Psoas muscle (tissue), 8 donors: Measurements from ENCODE around the gene P4HB. TPM values are rescaled to one million over a fixed set of nuclear protein-coding genes. Genes with fewer than 3 reads are reported as not detected.

Experiments used
- ATAC-seq, 4 donors: fragments of 200-7000 bp; cut with Tn5 transposase; one replicate each; pipeline ENCODE4 v1.9.1; 2020; ENCODE audit warnings: moderate library complexity in 3 of 4, mild to moderate bottlenecking in 2 of 4
- DNase-seq, 2 donors: peaks; one replicate each; pipeline ENCODE4 v3.0.0-alpha.2; 2020
- H3K27ac ChIP-seq: fragments of 200-600 bp; one replicate; pipeline ENCODE4 v1.8.0; 2022
- H3K27me3 ChIP-seq, 3 donors: fragments of 200-600 bp in 1 of 3; one replicate each; pipeline versions ENCODE4 v1.6.1 to v1.8.0; 2013 to 2022; ENCODE audit warnings: low read length in 2 of 3, mild to moderate bottlenecking in 2 of 3, moderate library complexity in 1 of 3; ENCODE audit not compliant: insufficient read depth in 3 of 3
- H3K36me3 ChIP-seq, 2 donors: fragments of 200-600 bp in 1 of 2; one replicate each; pipeline versions ENCODE4 v1.6.1 to v1.8.0; 2013 to 2022; ENCODE audit warnings: low read depth in 1 of 2, mild to moderate bottlenecking in 1 of 2, moderate library complexity in 1 of 2; ENCODE audit not compliant: insufficient read depth in 1 of 2
- H3K4me1 ChIP-seq: fragments of 200-600 bp; one replicate; pipeline ENCODE4 v1.8.0; 2022
- H3K4me3 ChIP-seq: fragments of 200-600 bp; one replicate; pipeline ENCODE4 v1.8.0; 2022; ENCODE audit warnings: mild to moderate bottlenecking
- H3K9me3 ChIP-seq: fragments of 200-600 bp; one replicate; pipeline ENCODE4 v1.8.0; 2022
- WGBS, 3 donors: extraction: QIAGEN DNeasy Blood & Tissue Kit; methylation state at CpG; one replicate each; pipeline versions ENCODE4 v1.1.6 to v1.1.7; 2013; 5-methylcytosine and 5-hydroxymethylcytosine counted together
- intact Hi-C, 2 donors: fragments of 100-400 bp; cut with DNase I; formaldehyde crosslinking; loops; one replicate each; pipeline versions ENCODE4 v1.11.0 to v1.14.2; 2022
- polyA plus RNA-seq, 3 donors: library from polyadenylated mRNA; stranded (reverse); fragments of 200-250 nt; gene quantifications; one replicate each; pipeline ENCODE4 v1.2.3, GENCODE V29; 2013
- total RNA-seq, 4 donors: library from RNA; stranded (reverse); fragmentation: NEBNext Ultra II Directional in 2 of 4; extraction: Animal tissue kit (Norgen Biotek cat#: 25700) in 2 of 4; gene quantifications; one replicate each; pipeline versions ENCODE4 v1.2.1 to v1.2.4, GENCODE V29; 2021 to 2023
- TF ChIP-seq, protein P1 (sequence below): fragments of 200-600 bp; IDR thresholded peaks from one replicate; pipeline ENCODE4 v1.8.0; 2022; ENCODE audit warnings: antibody characterized with exemption
- donor health status: healthy with polysubstance abuse.
- donor health status: DM: no; HTN: no; CAD: no; lungs with moderate emphysema.
- donor health status: Bipolar disorder and iron deficiency.
- donor health status: healthy.
- donor health status: DM: yes; HTN: yes; CAD: no.
- donor health status: DM: no; HTN: no; CAD: no.
- donor health status: DM: no; HTN: no; CAD: no.
- donor health status: DM: yes; HTN: yes; CAD: no.

The P4HB gene
- total and polyA plus RNA-seq, 7 donors = 236 to 384 (median 267) TPM

DNA sequence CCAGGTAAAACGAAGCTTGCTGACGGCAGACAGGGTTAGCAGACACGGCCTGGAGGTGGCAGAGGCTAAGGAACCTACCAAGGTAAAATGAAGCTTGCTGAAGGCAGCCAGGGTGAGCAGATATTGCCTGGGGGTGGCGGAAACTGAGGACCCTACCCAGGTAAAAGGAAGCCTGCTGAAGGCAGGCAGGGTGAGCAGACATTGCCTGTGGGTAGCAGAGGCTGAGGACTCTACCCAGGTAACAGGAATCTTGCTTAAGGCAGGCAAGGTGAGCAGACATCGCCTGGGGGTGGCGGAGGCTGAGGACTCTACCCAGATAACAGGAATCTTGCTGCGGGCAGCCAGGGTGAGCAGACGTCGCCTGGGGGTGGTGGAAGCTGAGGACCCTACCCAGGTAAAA is 59.0 kb downstream of the P4HB start:
- no peak for ATAC-seq
- Histone ChIP-seq H3K4me1 (no peaks in the 10 kb centered on the region), H3K36me3 (no peaks in the 10 kb centered on the region), H3K4me3 (no peak overlapping the region), H3K27ac (no peak overlapping the region), H3K27me3 (peaks cover 0 to 64% (median 33%) of the 10 kb centered on the region in 3 donors), H3K9me3 (no peaks in the 10 kb centered on the region)
- intact Hi-C loops = no loop called here
- TF ChIP-seq, protein P1, sequence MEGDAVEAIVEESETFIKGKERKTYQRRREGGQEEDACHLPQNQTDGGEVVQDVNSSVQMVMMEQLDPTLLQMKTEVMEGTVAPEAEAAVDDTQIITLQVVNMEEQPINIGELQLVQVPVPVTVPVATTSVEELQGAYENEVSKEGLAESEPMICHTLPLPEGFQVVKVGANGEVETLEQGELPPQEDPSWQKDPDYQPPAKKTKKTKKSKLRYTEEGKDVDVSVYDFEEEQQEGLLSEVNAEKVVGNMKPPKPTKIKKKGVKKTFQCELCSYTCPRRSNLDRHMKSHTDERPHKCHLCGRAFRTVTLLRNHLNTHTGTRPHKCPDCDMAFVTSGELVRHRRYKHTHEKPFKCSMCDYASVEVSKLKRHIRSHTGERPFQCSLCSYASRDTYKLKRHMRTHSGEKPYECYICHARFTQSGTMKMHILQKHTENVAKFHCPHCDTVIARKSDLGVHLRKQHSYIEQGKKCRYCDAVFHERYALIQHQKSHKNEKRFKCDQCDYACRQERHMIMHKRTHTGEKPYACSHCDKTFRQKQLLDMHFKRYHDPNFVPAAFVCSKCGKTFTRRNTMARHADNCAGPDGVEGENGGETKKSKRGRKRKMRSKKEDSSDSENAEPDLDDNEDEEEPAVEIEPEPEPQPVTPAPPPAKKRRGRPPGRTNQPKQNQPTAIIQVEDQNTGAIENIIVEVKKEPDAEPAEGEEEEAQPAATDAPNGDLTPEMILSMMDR = no peak
- WGBS, 3 donors = 87 to 93% (median 90%) methylated on average over 9 of the region's 9 CpGs
- DNase-seq = no peak

GRCh38 chr17:81794509-81794908 is 65.8 kb downstream of the P4HB start:
- intact Hi-C loops = no loop called here
- Histone ChIP-seq H3K36me3 (no peaks in the 10 kb centered on the region), H3K4me1 (no peaks in the 10 kb centered on the region), H3K4me3 (no peak overlapping the region), H3K27me3 (peaks cover 0 to 18% (median 9%) of the 10 kb centered on the region in 3 donors), H3K9me3 (no peaks in the 10 kb centered on the region), H3K27ac (no peak overlapping the region)
- DNase-seq (no peak), ATAC-seq (peak in 2 of 4 donors; percentile 21 to 42)
- TF ChIP-seq, protein P1 = no peak
- WGBS, 3 donors = 30 to 45% (median 45%) methylated on average over 8 of the region's 8 CpGs

- no peaks in the 10 kb centered on the region for H3K9me3 ChIP-seq
- WGBS, 3 donors = 86 to 88% (median 87%) methylated on average over 3 of the region's 3 CpGs
- no peaks in the 10 kb centered on the region for H3K4me1 ChIP-seq
- no peaks in the 10 kb centered on the region for H3K36me3 ChIP-seq
- ATAC-seq (no peak), DNase-seq (no peak)
- no peak overlapping the region for H3K4me3 ChIP-seq
- TF ChIP-seq, protein P1 = no peak
- intact Hi-C loops = no loop called here
- no peak overlapping the region for H3K27ac ChIP-seq
- peaks cover 0 to 17% (median 9%) of the 10 kb centered on the region in 3 donors for H3K27me3 ChIP-seq
These were observed 66.3 kb downstream of the P4HB start for GRCh38 chr17:81794074-81794476.

Other genes starting within 250 kb of the P4HB start
Only the 30 nearest of the 31 such genes appear.
- gene NPLOC4, start 223.4 kb downstream of the P4HB start, total RNA-seq = 100 to 1,000 TPM; 151 to 324 (median 219) TPM
- 100 to 1,000 TPM in 2 of 3 donors, 10 to 100 TPM in 1; 87.3 to 414 (median 117) TPM for gene NPLOC4, start 223.4 kb downstream of the P4HB start, polyA plus RNA-seq
- under 1 TPM in 2 of 4 donors, not detected in 2; 0.22 to 0.67 TPM for gene TSPAN10, start 223.3 kb downstream of the P4HB start, total RNA-seq
- under 1 TPM; 0.09 to 0.39 (median 0.14) TPM for gene TSPAN10, start 223.3 kb downstream of the P4HB start, polyA plus RNA-seq
- under 1 TPM in 1 of 4 donors, not detected in 3; 0.64 TPM for gene PDE6G, start 204.0 kb downstream of the P4HB start, total RNA-seq
- 1 to 10 TPM in 1 of 3 donors, under 1 TPM in 2; 0.25 to 1.5 (median 0.56) TPM for gene PDE6G, start 204.0 kb downstream of the P4HB start, polyA plus RNA-seq
- 10 to 100 TPM; 15.5 to 23.6 (median 20.5) TPM for gene OXLD1, start 193.9 kb downstream of the P4HB start, total RNA-seq
- gene OXLD1, start 193.9 kb downstream of the P4HB start, polyA plus RNA-seq = 10 to 100 TPM; 35.1 to 44.9 (median 39.8) TPM
- gene CCDC137, start 193.8 kb downstream of the P4HB start, total RNA-seq = 10 to 100 TPM in 1 of 4 donors, 1 to 10 TPM in 3; 4.8 to 14.9 (median 8.6) TPM
- gene CCDC137, start 193.8 kb downstream of the P4HB start, polyA plus RNA-seq = 10 to 100 TPM; 11.3 to 47.4 (median 28.5) TPM
- 10 to 100 TPM in 3 of 4 donors, 1 to 10 TPM in 1; 7.8 to 15.6 (median 11.9) TPM for gene ARL16, start 176.7 kb downstream of the P4HB start, total RNA-seq
- 10 to 100 TPM; 23.2 to 29.3 (median 29.1) TPM for gene ARL16, start 176.7 kb downstream of the P4HB start, polyA plus RNA-seq
- gene HGS, start 176.5 kb downstream of the P4HB start, total RNA-seq = 10 to 100 TPM; 38.6 to 74.5 (median 56.5) TPM
- 100 to 1,000 TPM in 2 of 3 donors, 10 to 100 TPM in 1; 62.3 to 158 (median 139) TPM for gene HGS, start 176.5 kb downstream of the P4HB start, polyA plus RNA-seq
- 100 to 1,000 TPM in 2 of 4 donors, 10 to 100 TPM in 2; 93.0 to 175 (median 104) TPM for gene MRPL12, start 157.2 kb downstream of the P4HB start, total RNA-seq
- gene MRPL12, start 157.2 kb downstream of the P4HB start, polyA plus RNA-seq = 100 to 1,000 TPM; 222 to 558 (median 242) TPM
- gene SLC25A10, start 148.3 kb downstream of the P4HB start, total RNA-seq = 1 to 10 TPM; 2.4 to 6.3 (median 3.8) TPM
- gene SLC25A10, start 148.3 kb downstream of the P4HB start, polyA plus RNA-seq = 1 to 10 TPM; 5.9 to 7.0 (median 6.3) TPM
- not detected for gene GCGR, start 56.4 kb downstream of the P4HB start, total RNA-seq
- under 1 TPM in 2 of 3 donors, not detected in 1; 0.03 to 0.08 TPM for gene GCGR, start 56.4 kb downstream of the P4HB start, polyA plus RNA-seq
- 10 to 100 TPM; 20.5 to 47.6 (median 25.7) TPM for gene MCRIP1, start 27.2 kb downstream of the P4HB start, total RNA-seq
- gene MCRIP1, start 27.2 kb downstream of the P4HB start, polyA plus RNA-seq = 100 to 1,000 TPM in 1 of 3 donors, 10 to 100 TPM in 2; 45.1 to 187 (median 57.1) TPM
- gene PPP1R27, start 25.5 kb downstream of the P4HB start, total RNA-seq = 1,000 to 10,000 TPM in 3 of 4 donors, 100 to 1,000 TPM in 1; 976 to 2,217 (median 1,286) TPM
- 100 to 1,000 TPM; 296 to 661 (median 603) TPM for gene PPP1R27, start 25.5 kb downstream of the P4HB start, polyA plus RNA-seq
- 100 to 1,000 TPM in 3 of 4 donors, 10 to 100 TPM in 1; 88.3 to 192 (median 160) TPM for gene ARHGDIA, start 10.8 kb upstream of the P4HB start, total RNA-seq
- gene ARHGDIA, start 10.8 kb upstream of the P4HB start, polyA plus RNA-seq = 100 to 1,000 TPM in 2 of 3 donors, 10 to 100 TPM in 1; 79.1 to 268 (median 100) TPM
- gene ALYREF, start 31.1 kb upstream of the P4HB start, total RNA-seq = 10 to 100 TPM; 23.0 to 58.4 (median 47.1) TPM
- 10 to 100 TPM; 37.5 to 79.8 (median 43.8) TPM for gene ALYREF, start 31.1 kb upstream of the P4HB start, polyA plus RNA-seq
- 100 to 1,000 TPM; 118 to 208 (median 135) TPM for gene ANAPC11, start 31.2 kb upstream of the P4HB start, total RNA-seq
- gene ANAPC11, start 31.2 kb upstream of the P4HB start, polyA plus RNA-seq = 100 to 1,000 TPM; 273 to 369 (median 323) TPM
- gene NPB, start 41.7 kb upstream of the P4HB start, total RNA-seq = under 1 TPM; 0.42 to 0.78 (median 0.55) TPM
- gene NPB, start 41.7 kb upstream of the P4HB start, polyA plus RNA-seq = 1 to 10 TPM in 1 of 3 donors, under 1 TPM in 2; 0.73 to 2.9 (median 0.76) TPM
- 10 to 100 TPM; 10.2 to 26.9 (median 19.2) TPM for gene PCYT2, start 50.9 kb upstream of the P4HB start, total RNA-seq
- 10 to 100 TPM; 13.2 to 14.1 (median 13.3) TPM for gene PCYT2, start 50.9 kb upstream of the P4HB start, polyA plus RNA-seq
- gene SIRT7, start 57.6 kb upstream of the P4HB start, total RNA-seq = 10 to 100 TPM in 1 of 4 donors, 1 to 10 TPM in 3; 3.9 to 10.2 (median 6.3) TPM
- 10 to 100 TPM in 2 of 3 donors, 1 to 10 TPM in 1; 5.7 to 14.2 (median 10.4) TPM for gene SIRT7, start 57.6 kb upstream of the P4HB start, polyA plus RNA-seq
- gene MAFG, start 67.2 kb upstream of the P4HB start, total RNA-seq = 10 to 100 TPM; 43.1 to 74.2 (median 53.7) TPM
- 10 to 100 TPM; 21.6 to 73.7 (median 26.6) TPM for gene MAFG, start 67.2 kb upstream of the P4HB start, polyA plus RNA-seq
- gene PYCR1, start 76.8 kb upstream of the P4HB start, total RNA-seq = 10 to 100 TPM in 2 of 4 donors, 1 to 10 TPM in 2; 5.4 to 12.5 (median 9.5) TPM
- 10 to 100 TPM in 2 of 3 donors, 1 to 10 TPM in 1; 8.3 to 23.2 (median 15.2) TPM for gene PYCR1, start 76.8 kb upstream of the P4HB start, polyA plus RNA-seq
- 10 to 100 TPM in 3 of 4 donors, 1 to 10 TPM in 1; 9.7 to 58.0 (median 13.4) TPM for gene MYADML2, start 86.7 kb upstream of the P4HB start, total RNA-seq
- gene MYADML2, start 86.7 kb upstream of the P4HB start, polyA plus RNA-seq = 10 to 100 TPM in 1 of 3 donors, 1 to 10 TPM in 1, under 1 TPM in 1; 0.47 to 95.8 (median 9.1) TPM
- gene NOTUM, start 100.7 kb upstream of the P4HB start, total RNA-seq = 1 to 10 TPM in 3 of 4 donors, under 1 TPM in 1; 0.92 to 1.9 (median 1.5) TPM
- gene NOTUM, start 100.7 kb upstream of the P4HB start, polyA plus RNA-seq = under 1 TPM; 0.25 to 0.48 (median 0.44) TPM
- gene ASPSCR1, start 117.1 kb upstream of the P4HB start, total RNA-seq = 10 to 100 TPM; 27.7 to 37.4 (median 35.0) TPM
- 10 to 100 TPM; 27.9 to 33.1 (median 33.0) TPM for gene ASPSCR1, start 117.1 kb upstream of the P4HB start, polyA plus RNA-seq
- gene CENPX, start 162.3 kb upstream of the P4HB start, total RNA-seq = 10 to 100 TPM; 15.9 to 24.6 (median 19.7) TPM
- gene CENPX, start 162.3 kb upstream of the P4HB start, polyA plus RNA-seq = 10 to 100 TPM; 53.8 to 79.4 (median 64.4) TPM
- gene LRRC45, start 162.8 kb upstream of the P4HB start, total RNA-seq = 1 to 10 TPM; 1.4 to 3.0 (median 1.9) TPM
- gene LRRC45, start 162.8 kb upstream of the P4HB start, polyA plus RNA-seq = 1 to 10 TPM; 3.5 to 7.1 (median 4.0) TPM
- gene RAC3, start 171.1 kb upstream of the P4HB start, total RNA-seq = not detected
- gene RAC3, start 171.1 kb upstream of the P4HB start, polyA plus RNA-seq = under 1 TPM in 2 of 3 donors, not detected in 1; 0.05 to 0.83 TPM
- gene DCXR, start 177.2 kb upstream of the P4HB start, total RNA-seq = 100 to 1,000 TPM; 111 to 216 (median 155) TPM
- 100 to 1,000 TPM; 117 to 158 (median 147) TPM for gene DCXR, start 177.2 kb upstream of the P4HB start, polyA plus RNA-seq
- gene RFNG, start 191.3 kb upstream of the P4HB start, total RNA-seq = 10 to 100 TPM; 27.1 to 37.3 (median 29.3) TPM
- 10 to 100 TPM; 31.0 to 40.7 (median 37.3) TPM for gene RFNG, start 191.3 kb upstream of the P4HB start, polyA plus RNA-seq
- 100 to 1,000 TPM in 2 of 4 donors, 10 to 100 TPM in 2; 89.8 to 112 (median 97.7) TPM for gene GPS1, start 191.4 kb upstream of the P4HB start, total RNA-seq
- gene GPS1, start 191.4 kb upstream of the P4HB start, polyA plus RNA-seq = 100 to 1,000 TPM in 2 of 3 donors, 10 to 100 TPM in 1; 87.1 to 114 (median 104) TPM
- gene DUS1L, start 205.3 kb upstream of the P4HB start, total RNA-seq = 100 to 1,000 TPM in 3 of 4 donors, 10 to 100 TPM in 1; 72.6 to 136 (median 104) TPM
- gene DUS1L, start 205.3 kb upstream of the P4HB start, polyA plus RNA-seq = 100 to 1,000 TPM; 117 to 170 (median 133) TPM